HepG2 (cell line): ENCODE results near the gene RASD1.

Source experiments
- GABPA ChIP-seq, 2 experiments: IDR thresholded peaks; 2 replicates each; pipeline ENCODE4 v1.6.1; 2011 to 2016; ENCODE audit warnings: low read depth in 2 of 2, low read length in 1 of 2, missing biosample characterization in 1 of 2, missing genetic modification characterization in 1 of 2
- GLI4 ChIP-seq: sonication (generic); formaldehyde crosslinking; IDR thresholded peaks from 2 replicates; pipeline ENCODE4 v1.5.1; 2020; ENCODE audit warnings: missing genetic modification reagents, mild to moderate bottlenecking, moderate library complexity, borderline replicate concordance
- JUNB ChIP-seq: sonication (generic); formaldehyde crosslinking; IDR thresholded peaks from 2 replicates; pipeline ENCODE4 v1.8.0; 2022; ENCODE audit warnings: missing genetic modification reagents, mild to moderate bottlenecking, borderline replicate concordance
- POLR2A ChIP-seq, 2 experiments: IDR thresholded peaks; 2 replicates each; pipeline ENCODE4 v1.6.1; 2011; ENCODE audit warnings: low read depth in 2 of 2, low read length in 2 of 2, mild to moderate bottlenecking in 1 of 2, moderate library complexity in 1 of 2; ENCODE audit not compliant: insufficient read depth in 1 of 2
- SP4 ChIP-seq: sonication (generic); formaldehyde crosslinking; IDR thresholded peaks from 2 replicates; pipeline ENCODE4 v1.8.1; 2023; ENCODE audit warnings: mild to moderate bottlenecking, missing genetic modification reagents
- ZNF207 ChIP-seq: fragments of 450-650 bp; IDR thresholded peaks from 2 replicates; pipeline ENCODE4 v1.6.1; 2016; ENCODE audit warnings: antibody characterized with exemption, borderline replicate concordance
- ZNF589 ChIP-seq: sonication (generic); formaldehyde crosslinking; conservative IDR thresholded peaks from 2 replicates; pipeline ENCODE4 v1.8.0; 2022; ENCODE audit warnings: mild to moderate bottlenecking, moderate library complexity, missing genetic modification reagents
- ZNF761 ChIP-seq: sonication (generic); formaldehyde crosslinking; conservative IDR thresholded peaks from 2 replicates; pipeline ENCODE4 v1.4.0; 2020; ENCODE audit warnings: mild to moderate bottlenecking, missing genetic modification reagents
- TF ChIP-seq, protein P1 (sequence below): sonication (generic); formaldehyde crosslinking; IDR thresholded peaks from 2 replicates; pipeline ENCODE4 v1.5.0; 2020; ENCODE audit warnings: mild to moderate bottlenecking, missing genetic modification reagents, moderate library complexity
- TF ChIP-seq, protein P2 (sequence below): sonication (generic); formaldehyde crosslinking; IDR thresholded peaks from 2 replicates; pipeline ENCODE4 v1.4.0; 2020; ENCODE audit warnings: missing genetic modification reagents, borderline replicate concordance
- TF ChIP-seq, protein P3 (sequence below): sonication (generic); formaldehyde crosslinking; IDR thresholded peaks from 2 replicates; pipeline ENCODE4 v1.4.0; 2020; ENCODE audit warnings: missing genetic modification reagents
- TF ChIP-seq, protein P4 (sequence below): sonication (generic); formaldehyde crosslinking; IDR thresholded peaks from 2 replicates; pipeline ENCODE4 v1.5.0; 2020; ENCODE audit warnings: mild to moderate bottlenecking, missing genetic modification reagents, borderline replicate concordance

DNA sequence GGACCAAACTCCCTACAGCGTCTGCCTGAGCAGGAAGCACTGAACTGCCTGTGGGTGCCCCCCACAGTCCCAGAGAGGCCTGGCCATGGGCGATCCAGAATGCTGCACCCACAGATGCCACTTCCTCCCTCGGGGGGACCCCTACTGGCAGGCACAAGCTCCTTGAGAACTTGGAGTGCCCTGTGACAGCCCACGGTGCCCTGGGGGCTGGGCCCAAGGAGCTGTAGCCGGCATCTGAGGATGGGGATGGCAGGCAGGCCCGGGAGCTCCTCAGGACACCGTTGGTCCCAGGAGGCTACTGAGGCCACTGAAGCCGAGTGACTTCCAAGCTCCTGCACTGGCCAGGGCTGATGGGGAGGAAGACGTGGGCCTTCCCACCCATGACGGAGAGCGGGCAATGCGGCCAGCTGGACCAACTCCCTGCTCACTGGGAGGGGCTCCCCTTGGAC, 15.1 kb upstream of the RASD1 start:
- no peak for TF ChIP-seq ZNF207
- TF ChIP-seq, protein P1, sequence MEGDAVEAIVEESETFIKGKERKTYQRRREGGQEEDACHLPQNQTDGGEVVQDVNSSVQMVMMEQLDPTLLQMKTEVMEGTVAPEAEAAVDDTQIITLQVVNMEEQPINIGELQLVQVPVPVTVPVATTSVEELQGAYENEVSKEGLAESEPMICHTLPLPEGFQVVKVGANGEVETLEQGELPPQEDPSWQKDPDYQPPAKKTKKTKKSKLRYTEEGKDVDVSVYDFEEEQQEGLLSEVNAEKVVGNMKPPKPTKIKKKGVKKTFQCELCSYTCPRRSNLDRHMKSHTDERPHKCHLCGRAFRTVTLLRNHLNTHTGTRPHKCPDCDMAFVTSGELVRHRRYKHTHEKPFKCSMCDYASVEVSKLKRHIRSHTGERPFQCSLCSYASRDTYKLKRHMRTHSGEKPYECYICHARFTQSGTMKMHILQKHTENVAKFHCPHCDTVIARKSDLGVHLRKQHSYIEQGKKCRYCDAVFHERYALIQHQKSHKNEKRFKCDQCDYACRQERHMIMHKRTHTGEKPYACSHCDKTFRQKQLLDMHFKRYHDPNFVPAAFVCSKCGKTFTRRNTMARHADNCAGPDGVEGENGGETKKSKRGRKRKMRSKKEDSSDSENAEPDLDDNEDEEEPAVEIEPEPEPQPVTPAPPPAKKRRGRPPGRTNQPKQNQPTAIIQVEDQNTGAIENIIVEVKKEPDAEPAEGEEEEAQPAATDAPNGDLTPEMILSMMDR (CRISPR knock-in tag): no peak
- TF ChIP-seq, protein P2, sequence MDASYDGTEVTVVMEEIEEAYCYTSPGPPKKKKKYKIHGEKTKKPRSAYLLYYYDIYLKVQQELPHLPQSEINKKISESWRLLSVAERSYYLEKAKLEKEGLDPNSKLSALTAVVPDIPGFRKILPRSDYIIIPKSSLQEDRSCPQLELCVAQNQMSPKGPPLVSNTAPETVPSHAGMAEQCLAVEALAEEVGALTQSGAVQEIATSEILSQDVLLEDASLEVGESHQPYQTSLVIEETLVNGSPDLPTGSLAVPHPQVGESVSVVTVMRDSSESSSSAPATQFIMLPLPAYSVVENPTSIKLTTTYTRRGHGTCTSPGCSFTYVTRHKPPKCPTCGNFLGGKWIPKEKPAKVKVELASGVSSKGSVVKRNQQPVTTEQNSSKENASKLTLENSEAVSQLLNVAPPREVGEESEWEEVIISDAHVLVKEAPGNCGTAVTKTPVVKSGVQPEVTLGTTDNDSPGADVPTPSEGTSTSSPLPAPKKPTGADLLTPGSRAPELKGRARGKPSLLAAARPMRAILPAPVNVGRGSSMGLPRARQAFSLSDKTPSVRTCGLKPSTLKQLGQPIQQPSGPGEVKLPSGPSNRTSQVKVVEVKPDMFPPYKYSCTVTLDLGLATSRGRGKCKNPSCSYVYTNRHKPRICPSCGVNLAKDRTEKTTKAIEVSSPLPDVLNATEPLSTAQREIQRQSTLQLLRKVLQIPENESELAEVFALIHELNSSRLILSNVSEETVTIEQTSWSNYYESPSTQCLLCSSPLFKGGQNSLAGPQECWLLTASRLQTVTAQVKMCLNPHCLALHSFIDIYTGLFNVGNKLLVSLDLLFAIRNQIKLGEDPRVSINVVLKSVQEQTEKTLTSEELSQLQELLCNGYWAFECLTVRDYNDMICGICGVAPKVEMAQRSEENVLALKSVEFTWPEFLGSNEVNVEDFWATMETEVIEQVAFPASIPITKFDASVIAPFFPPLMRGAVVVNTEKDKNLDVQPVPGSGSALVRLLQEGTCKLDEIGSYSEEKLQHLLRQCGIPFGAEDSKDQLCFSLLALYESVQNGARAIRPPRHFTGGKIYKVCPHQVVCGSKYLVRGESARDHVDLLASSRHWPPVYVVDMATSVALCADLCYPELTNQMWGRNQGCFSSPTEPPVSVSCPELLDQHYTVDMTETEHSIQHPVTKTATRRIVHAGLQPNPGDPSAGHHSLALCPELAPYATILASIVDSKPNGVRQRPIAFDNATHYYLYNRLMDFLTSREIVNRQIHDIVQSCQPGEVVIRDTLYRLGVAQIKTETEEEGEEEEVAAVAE (CRISPR knock-in tag): no peak
- TF ChIP-seq GABPA (IDR thresholded peaks at IDR 0.05; ENCODE audit: low read depth, low read length): no peak
- no peak for TF ChIP-seq GABPA (CRISPR knock-in tag; IDR thresholded peaks at IDR 0.05; ENCODE audit: low read depth)
- no peak for TF ChIP-seq ZNF761 (CRISPR knock-in tag)
- TF ChIP-seq, protein P3, sequence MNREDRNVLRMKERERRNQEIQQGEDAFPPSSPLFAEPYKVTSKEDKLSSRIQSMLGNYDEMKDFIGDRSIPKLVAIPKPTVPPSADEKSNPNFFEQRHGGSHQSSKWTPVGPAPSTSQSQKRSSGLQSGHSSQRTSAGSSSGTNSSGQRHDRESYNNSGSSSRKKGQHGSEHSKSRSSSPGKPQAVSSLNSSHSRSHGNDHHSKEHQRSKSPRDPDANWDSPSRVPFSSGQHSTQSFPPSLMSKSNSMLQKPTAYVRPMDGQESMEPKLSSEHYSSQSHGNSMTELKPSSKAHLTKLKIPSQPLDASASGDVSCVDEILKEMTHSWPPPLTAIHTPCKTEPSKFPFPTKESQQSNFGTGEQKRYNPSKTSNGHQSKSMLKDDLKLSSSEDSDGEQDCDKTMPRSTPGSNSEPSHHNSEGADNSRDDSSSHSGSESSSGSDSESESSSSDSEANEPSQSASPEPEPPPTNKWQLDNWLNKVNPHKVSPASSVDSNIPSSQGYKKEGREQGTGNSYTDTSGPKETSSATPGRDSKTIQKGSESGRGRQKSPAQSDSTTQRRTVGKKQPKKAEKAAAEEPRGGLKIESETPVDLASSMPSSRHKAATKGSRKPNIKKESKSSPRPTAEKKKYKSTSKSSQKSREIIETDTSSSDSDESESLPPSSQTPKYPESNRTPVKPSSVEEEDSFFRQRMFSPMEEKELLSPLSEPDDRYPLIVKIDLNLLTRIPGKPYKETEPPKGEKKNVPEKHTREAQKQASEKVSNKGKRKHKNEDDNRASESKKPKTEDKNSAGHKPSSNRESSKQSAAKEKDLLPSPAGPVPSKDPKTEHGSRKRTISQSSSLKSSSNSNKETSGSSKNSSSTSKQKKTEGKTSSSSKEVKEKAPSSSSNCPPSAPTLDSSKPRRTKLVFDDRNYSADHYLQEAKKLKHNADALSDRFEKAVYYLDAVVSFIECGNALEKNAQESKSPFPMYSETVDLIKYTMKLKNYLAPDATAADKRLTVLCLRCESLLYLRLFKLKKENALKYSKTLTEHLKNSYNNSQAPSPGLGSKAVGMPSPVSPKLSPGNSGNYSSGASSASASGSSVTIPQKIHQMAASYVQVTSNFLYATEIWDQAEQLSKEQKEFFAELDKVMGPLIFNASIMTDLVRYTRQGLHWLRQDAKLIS: no peak
- TF ChIP-seq, protein P4, sequence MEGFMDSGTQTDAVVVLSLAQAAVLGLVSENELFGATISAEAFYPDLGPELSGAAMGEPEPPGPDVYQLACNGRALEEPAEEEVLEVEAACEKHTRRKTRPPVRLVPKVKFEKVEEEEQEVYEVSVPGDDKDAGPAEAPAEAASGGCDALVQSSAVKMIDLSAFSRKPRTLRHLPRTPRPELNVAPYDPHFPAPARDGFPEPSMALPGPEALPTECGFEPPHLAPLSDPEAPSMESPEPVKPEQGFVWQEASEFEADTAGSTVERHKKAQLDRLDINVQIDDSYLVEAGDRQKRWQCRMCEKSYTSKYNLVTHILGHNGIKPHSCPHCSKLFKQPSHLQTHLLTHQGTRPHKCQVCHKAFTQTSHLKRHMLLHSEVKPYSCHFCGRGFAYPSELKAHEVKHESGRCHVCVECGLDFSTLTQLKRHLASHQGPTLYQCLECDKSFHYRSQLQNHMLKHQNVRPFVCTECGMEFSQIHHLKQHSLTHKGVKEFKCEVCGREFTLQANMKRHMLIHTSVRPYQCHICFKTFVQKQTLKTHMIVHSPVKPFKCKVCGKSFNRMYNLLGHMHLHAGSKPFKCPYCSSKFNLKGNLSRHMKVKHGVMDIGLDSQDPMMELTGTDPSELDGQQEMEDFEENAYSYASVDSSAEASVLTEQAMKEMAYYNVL (CRISPR knock-in tag): no peak
- TF ChIP-seq GLI4 (CRISPR knock-in tag): no peak
- TF ChIP-seq ZNF589 (CRISPR knock-in tag): no peak
- TF ChIP-seq SP4: no peak
- TF ChIP-seq POLR2A (IDR thresholded peaks at IDR 0.05; ENCODE audit: insufficient read depth in 1 of 2, low read depth in 2 of 2, low read length in 2 of 2): no peak
- no peak for TF ChIP-seq JUNB (CRISPR knock-in tag)
